HEK293 (cell line): ENCODE measurements around the gene SNX20.

Experiments used
- CTCF ChIA-PET: fragments of 350-600 bp; formaldehyde crosslinking; extraction: SDS; loops from one replicate; lab custom pipeline; 2021; ENCODE audit warnings: antibody characterized with exemption; lab: Yijun Ruan, JAX
- POLR2A ChIA-PET: fragments of 300-600 bp; formaldehyde crosslinking; extraction: SDS; loops from one replicate; lab custom pipeline; 2020; ENCODE audit warnings: antibody characterized with exemption, inconsistent platforms; lab: Yijun Ruan, JAX
- H3K27ac ChIP-seq: fragments of 200-500 bp; sonication (Bioruptor generic); 2 replicates; pipeline ENCODE4 v1.5.1; 2014; ENCODE audit warnings: low read depth, low read length, control low read depth, inconsistent platforms; ENCODE audit errors: extremely low read depth
- H3K36me3 ChIP-seq, 2 experiments: fragments of 200-500 bp in 1 of 2; sonication (Bioruptor generic) in 1 of 2; 1 replicate in 1 of 2; 2 replicates in 1 of 2; pipeline ENCODE4 v1.5.1; 2014 to 2017; ENCODE audit warnings: inconsistent platforms in 2 of 2, low read length in 2 of 2; ENCODE audit not compliant: control insufficient read depth in 2 of 2, insufficient read depth in 1 of 2
- H3K4me1 ChIP-seq: fragments of 200-500 bp; sonication (Bioruptor generic); 2 replicates; pipeline ENCODE4 v1.5.1; 2014; ENCODE audit warnings: mild to moderate bottlenecking, low read length, inconsistent platforms; ENCODE audit not compliant: control insufficient read depth, insufficient read depth
- H3K4me3 ChIP-seq: 2 replicates; pipeline ENCODE4 v1.5.1; 2011; ENCODE audit warnings: low read depth, mild to moderate bottlenecking, control low read depth, low read length, moderate library complexity
- H3K9me3 ChIP-seq: fragments of 200-500 bp; sonication (Bioruptor generic); 2 replicates; pipeline ENCODE4 v1.5.1; 2014; ENCODE audit warnings: low read depth, low read length, inconsistent platforms; ENCODE audit not compliant: control insufficient read depth, insufficient read depth
- BCL11B ChIP-seq: fragments of 450-650 bp; formaldehyde crosslinking; IDR thresholded peaks from 2 replicates; pipeline ENCODE4 v1.5.1; 2016; ENCODE audit warnings: low read depth, missing biosample characterization, missing genetic modification characterization
- FEZF1 ChIP-seq: fragments of 450-650 bp; formaldehyde crosslinking; IDR thresholded peaks from 2 replicates; pipeline ENCODE4 v1.5.1; 2016; ENCODE audit warnings: missing biosample characterization, missing genetic modification characterization
- OVOL3 ChIP-seq: fragments of 450-650 bp; formaldehyde crosslinking; IDR thresholded peaks from 2 replicates; pipeline ENCODE4 v1.5.1; 2016; ENCODE audit warnings: missing biosample characterization, missing genetic modification characterization
- REPIN1 ChIP-seq: fragments of 450-650 bp; formaldehyde crosslinking; IDR thresholded peaks from 2 replicates; pipeline ENCODE4 v1.5.1; 2017; ENCODE audit warnings: missing biosample characterization, missing genetic modification characterization, low read depth
- ZBTB17 ChIP-seq: fragments of 450-650 bp; formaldehyde crosslinking; IDR thresholded peaks from 2 replicates; pipeline ENCODE4 v1.5.1; 2016; ENCODE audit warnings: missing biosample characterization, missing genetic modification characterization
- ZEB2 ChIP-seq: fragments of 450-650 bp; formaldehyde crosslinking; IDR thresholded peaks from 2 replicates; pipeline ENCODE4 v1.5.1; 2016; ENCODE audit warnings: missing biosample characterization, missing genetic modification characterization
- ZNF114 ChIP-seq: fragments of 450-650 bp; formaldehyde crosslinking; IDR thresholded peaks from 2 replicates; pipeline ENCODE4 v1.5.0; 2017; ENCODE audit warnings: missing biosample characterization, missing genetic modification characterization
- ZNF146 ChIP-seq: fragments of 450-650 bp; formaldehyde crosslinking; IDR thresholded peaks from 2 replicates; pipeline ENCODE4 v1.5.1; 2016; ENCODE audit warnings: missing biosample characterization, missing genetic modification characterization
- ZNF155 ChIP-seq: fragments of 450-650 bp; formaldehyde crosslinking; IDR thresholded peaks from 2 replicates; pipeline ENCODE4 v1.5.1; 2016; ENCODE audit warnings: missing biosample characterization, missing genetic modification characterization
- ZNF202 ChIP-seq: fragments of 450-650 bp; formaldehyde crosslinking; IDR thresholded peaks from 2 replicates; pipeline ENCODE4 v1.5.1; 2016; ENCODE audit warnings: missing biosample characterization, missing genetic modification characterization, borderline replicate concordance
- ZNF221 ChIP-seq: fragments of 450-650 bp; formaldehyde crosslinking; IDR thresholded peaks from 2 replicates; pipeline ENCODE4 v1.5.1; 2017; ENCODE audit warnings: missing biosample characterization, missing genetic modification characterization, borderline replicate concordance
- ZNF423 ChIP-seq: fragments of 450-650 bp; formaldehyde crosslinking; IDR thresholded peaks from 2 replicates; pipeline ENCODE4 v1.5.1; 2016; ENCODE audit warnings: missing biosample characterization, missing genetic modification characterization
- ZNF514 ChIP-seq: fragments of 450-650 bp; formaldehyde crosslinking; IDR thresholded peaks from 2 replicates; pipeline ENCODE4 v1.5.1; 2016; ENCODE audit warnings: missing biosample characterization, missing genetic modification characterization
- ZNF529 ChIP-seq: fragments of 450-650 bp; formaldehyde crosslinking; IDR thresholded peaks from 2 replicates; pipeline ENCODE4 v1.5.1; 2017; ENCODE audit warnings: missing genetic modification characterization, missing biosample characterization; ENCODE audit not compliant: insufficient replicate concordance
- ZNF549 ChIP-seq: fragments of 450-650 bp; IDR thresholded peaks from 2 replicates; pipeline ENCODE4 v1.5.1; 2018; ENCODE audit warnings: missing biosample characterization, missing genetic modification characterization, mild to moderate bottlenecking, inconsistent platforms, moderate library complexity
- ZNF560 ChIP-seq: fragments of 450-650 bp; formaldehyde crosslinking; IDR thresholded peaks from 2 replicates; pipeline ENCODE4 v1.5.1; 2017; ENCODE audit warnings: missing biosample characterization, missing genetic modification characterization, borderline replicate concordance
- ZNF585B ChIP-seq: fragments of 450-650 bp; formaldehyde crosslinking; IDR thresholded peaks from 2 replicates; pipeline ENCODE4 v1.5.1; 2016; ENCODE audit warnings: missing biosample characterization, missing genetic modification characterization
- ZNF785 ChIP-seq: fragments of 450-650 bp; formaldehyde crosslinking; IDR thresholded peaks from 2 replicates; pipeline ENCODE4 v1.5.1; 2016; ENCODE audit warnings: missing biosample characterization, missing genetic modification characterization
- ZNF792 ChIP-seq: fragments of 450-650 bp; formaldehyde crosslinking; IDR thresholded peaks from 2 replicates; pipeline ENCODE4 v1.5.1; 2016; ENCODE audit warnings: missing biosample characterization, missing genetic modification characterization
- TF ChIP-seq, protein P1 (sequence below): fragments of 450-650 bp; formaldehyde crosslinking; IDR thresholded peaks from 2 replicates; pipeline ENCODE4 v1.5.1; 2016; ENCODE audit warnings: missing biosample characterization, missing genetic modification characterization
- TF ChIP-seq, protein P2 (sequence below): fragments of 450-650 bp; IDR thresholded peaks from 2 replicates; pipeline ENCODE4 v1.5.1; 2018; ENCODE audit warnings: missing biosample characterization, missing genetic modification characterization

Gene SNX20

DNA sequence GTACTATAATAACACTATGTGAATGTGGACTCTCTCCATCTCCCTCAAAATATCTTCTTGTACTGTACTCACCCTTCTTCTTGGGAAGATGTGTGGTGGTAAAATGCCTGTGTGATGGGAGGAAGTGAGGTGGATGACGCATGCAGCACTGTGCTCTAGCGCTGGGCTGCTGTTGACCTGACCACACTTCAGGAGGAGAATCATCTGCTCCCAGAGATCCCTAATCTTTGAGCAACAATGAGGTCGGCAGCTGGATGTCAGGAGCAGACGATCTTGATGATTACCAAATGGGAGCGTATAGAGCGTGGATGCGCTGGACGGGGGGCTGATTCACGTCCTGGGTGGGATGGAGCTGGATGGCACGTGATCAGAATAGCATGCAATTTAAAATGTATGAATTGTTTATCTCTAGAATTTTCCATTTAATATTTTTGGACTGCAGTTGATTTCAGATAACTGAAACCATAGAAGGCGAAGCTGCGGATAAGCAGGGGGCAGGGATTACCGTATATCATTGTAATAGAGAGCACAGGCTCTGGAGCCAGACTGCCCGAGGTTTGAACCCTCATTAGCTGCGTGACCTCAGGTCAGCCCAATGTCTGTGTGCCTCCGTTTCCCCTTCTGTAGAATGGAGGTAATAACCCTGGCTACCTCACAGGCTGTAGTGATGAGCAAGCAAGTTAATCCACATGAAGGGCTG lies 37.1 kb upstream of the SNX20 start:
- Histone ChIP-seq H3K4me1 (no peaks in the 10 kb centered on the region), H3K4me3 (no peak overlapping the region), H3K9me3 (no peaks in the 10 kb centered on the region), H3K36me3 (no peaks in the 10 kb centered on the region), H3K27ac (no peak overlapping the region)
- POLR2A ChIA-PET: no interaction called here
- TF ChIP-seq ZNF202 (no peak), ZNF792 (tag by site-specific recombination) (no peak), OVOL3 (no peak), ZNF155 (tag by site-specific recombination) (no peak), ZNF514 (no peak), ZNF585B (tag by site-specific recombination) (no peak), ZEB2 (tag by site-specific recombination) (no peak), REPIN1 (tag by site-specific recombination) (no peak), ZNF146 (tag by site-specific recombination) (no peak), ZNF560 (tag by site-specific recombination) (no peak), ZNF549 (tag by site-specific recombination) (no peak)
- TF ChIP-seq, protein P1, sequence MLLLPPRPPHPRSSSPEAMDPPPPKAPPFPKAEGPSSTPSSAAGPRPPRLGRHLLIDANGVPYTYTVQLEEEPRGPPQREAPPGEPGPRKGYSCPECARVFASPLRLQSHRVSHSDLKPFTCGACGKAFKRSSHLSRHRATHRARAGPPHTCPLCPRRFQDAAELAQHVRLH: no peak
- TF ChIP-seq, protein P2, sequence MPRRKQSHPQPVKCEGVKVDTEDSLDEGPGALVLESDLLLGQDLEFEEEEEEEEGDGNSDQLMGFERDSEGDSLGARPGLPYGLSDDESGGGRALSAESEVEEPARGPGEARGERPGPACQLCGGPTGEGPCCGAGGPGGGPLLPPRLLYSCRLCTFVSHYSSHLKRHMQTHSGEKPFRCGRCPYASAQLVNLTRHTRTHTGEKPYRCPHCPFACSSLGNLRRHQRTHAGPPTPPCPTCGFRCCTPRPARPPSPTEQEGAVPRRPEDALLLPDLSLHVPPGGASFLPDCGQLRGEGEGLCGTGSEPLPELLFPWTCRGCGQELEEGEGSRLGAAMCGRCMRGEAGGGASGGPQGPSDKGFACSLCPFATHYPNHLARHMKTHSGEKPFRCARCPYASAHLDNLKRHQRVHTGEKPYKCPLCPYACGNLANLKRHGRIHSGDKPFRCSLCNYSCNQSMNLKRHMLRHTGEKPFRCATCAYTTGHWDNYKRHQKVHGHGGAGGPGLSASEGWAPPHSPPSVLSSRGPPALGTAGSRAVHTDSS (tag by site-specific recombination): no peak
- CTCF ChIA-PET: no interaction called here

DNA sequence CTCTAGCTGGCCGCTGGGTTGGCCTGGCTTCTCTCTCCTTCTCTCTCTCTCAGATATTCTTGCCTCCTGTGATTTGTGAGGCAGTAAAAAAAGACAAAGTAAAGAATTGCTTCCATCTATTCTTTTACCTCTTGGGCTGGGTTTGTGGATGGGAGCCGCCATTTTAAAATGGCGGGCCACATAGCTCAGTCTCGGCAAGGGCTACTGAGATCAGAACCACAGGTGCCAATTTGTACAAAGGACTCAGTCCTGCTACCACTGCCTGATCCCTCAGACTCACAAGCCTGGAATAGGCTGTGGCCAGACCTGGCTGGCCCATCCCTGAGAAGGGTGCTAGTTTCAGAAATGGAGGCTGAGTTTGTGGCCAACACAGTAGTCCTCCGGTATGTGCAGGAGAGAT lies 36.4 kb upstream of the SNX20 start:
- Histone ChIP-seq H3K9me3 (no peaks in the 10 kb centered on the region), H3K4me3 (no peak overlapping the region), H3K36me3 (no peaks in the 10 kb centered on the region), H3K27ac (no peak overlapping the region), H3K4me1 (no peaks in the 10 kb centered on the region)
- ChIA-PET POLR2A (no interaction called here), CTCF (no interaction called here)
- TF ChIP-seq ZNF221 (tag by site-specific recombination): no peak
- TF ChIP-seq ZNF785 (tag by site-specific recombination): no peak
- TF ChIP-seq ZBTB17 (tag by site-specific recombination): no peak
- no peak for TF ChIP-seq ZNF114 (tag by site-specific recombination)
- no peak for TF ChIP-seq FEZF1 (tag by site-specific recombination)
- TF ChIP-seq ZNF549 (tag by site-specific recombination): no peak
- no peak for TF ChIP-seq BCL11B (tag by site-specific recombination)
- TF ChIP-seq ZNF529: no peak
- TF ChIP-seq, protein P2 (tag by site-specific recombination): no peak
- no peak for TF ChIP-seq ZNF202
- TF ChIP-seq ZNF423 (tag by site-specific recombination): no peak
